Fibroblast of lung (primary cell): ENCODE data around the gene DALRD3.

Experiments used
- CTCF ChIP-seq, 2 donors: IDR thresholded peaks in 1 of 2; conservative IDR thresholded peaks in 1 of 2; 1 replicate in 1 of 2; 2 replicates in 1 of 2; pipeline ENCODE4 v1.5.1; 2011 to 2012; ENCODE audit warnings: low read length in 2 of 2, control low read depth in 1 of 2, inconsistent platforms in 1 of 2, low read depth in 1 of 2, mild to moderate bottlenecking in 1 of 2
- EZH2 ChIP-seq: IDR thresholded peaks from 2 replicates; pipeline ENCODE4 v1.5.1; 2012; ENCODE audit warnings: low read length, control low read depth, mild to moderate bottlenecking; ENCODE audit errors: missing control alignments

- TF ChIP-seq CTCF (conservative IDR thresholded peaks at IDR 0.05 in 1 of 2, IDR thresholded peaks at IDR 0.05 in 1 of 2; ENCODE audit: low read depth in 1 of 2, low read length in 2 of 2) (no peak), EZH2 (no peak)
Measured at GRCh38 chr3:48997714-48998637, 20.4 kb downstream of the DALRD3 start.
